HG02763 (cell line): ENCODE data around the gene ABCA12.
A peak's percentile ranks its signal among the peaks of the same experiment; 100 is the strongest.
"Not testable (repeated sequence)": the region's sequence is repeated elsewhere in the genome, so short reads cannot be mapped to it uniquely, and the experiment has no call there.

ENCODE experiments used
- ATAC-seq: cut with Tn5 transposase; IDR thresholded peaks from one replicate; pipeline ENCODE4 v1.9.1; 2021; ENCODE audit warnings: mild to moderate bottlenecking, moderate library complexity; ENCODE audit not compliant: unreplicated experiment

Gene ABCA12, protein sequence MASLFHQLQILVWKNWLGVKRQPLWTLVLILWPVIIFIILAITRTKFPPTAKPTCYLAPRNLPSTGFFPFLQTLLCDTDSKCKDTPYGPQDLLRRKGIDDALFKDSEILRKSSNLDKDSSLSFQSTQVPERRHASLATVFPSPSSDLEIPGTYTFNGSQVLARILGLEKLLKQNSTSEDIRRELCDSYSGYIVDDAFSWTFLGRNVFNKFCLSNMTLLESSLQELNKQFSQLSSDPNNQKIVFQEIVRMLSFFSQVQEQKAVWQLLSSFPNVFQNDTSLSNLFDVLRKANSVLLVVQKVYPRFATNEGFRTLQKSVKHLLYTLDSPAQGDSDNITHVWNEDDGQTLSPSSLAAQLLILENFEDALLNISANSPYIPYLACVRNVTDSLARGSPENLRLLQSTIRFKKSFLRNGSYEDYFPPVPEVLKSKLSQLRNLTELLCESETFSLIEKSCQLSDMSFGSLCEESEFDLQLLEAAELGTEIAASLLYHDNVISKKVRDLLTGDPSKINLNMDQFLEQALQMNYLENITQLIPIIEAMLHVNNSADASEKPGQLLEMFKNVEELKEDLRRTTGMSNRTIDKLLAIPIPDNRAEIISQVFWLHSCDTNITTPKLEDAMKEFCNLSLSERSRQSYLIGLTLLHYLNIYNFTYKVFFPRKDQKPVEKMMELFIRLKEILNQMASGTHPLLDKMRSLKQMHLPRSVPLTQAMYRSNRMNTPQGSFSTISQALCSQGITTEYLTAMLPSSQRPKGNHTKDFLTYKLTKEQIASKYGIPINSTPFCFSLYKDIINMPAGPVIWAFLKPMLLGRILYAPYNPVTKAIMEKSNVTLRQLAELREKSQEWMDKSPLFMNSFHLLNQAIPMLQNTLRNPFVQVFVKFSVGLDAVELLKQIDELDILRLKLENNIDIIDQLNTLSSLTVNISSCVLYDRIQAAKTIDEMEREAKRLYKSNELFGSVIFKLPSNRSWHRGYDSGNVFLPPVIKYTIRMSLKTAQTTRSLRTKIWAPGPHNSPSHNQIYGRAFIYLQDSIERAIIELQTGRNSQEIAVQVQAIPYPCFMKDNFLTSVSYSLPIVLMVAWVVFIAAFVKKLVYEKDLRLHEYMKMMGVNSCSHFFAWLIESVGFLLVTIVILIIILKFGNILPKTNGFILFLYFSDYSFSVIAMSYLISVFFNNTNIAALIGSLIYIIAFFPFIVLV (N-terminal part only)

DNA sequence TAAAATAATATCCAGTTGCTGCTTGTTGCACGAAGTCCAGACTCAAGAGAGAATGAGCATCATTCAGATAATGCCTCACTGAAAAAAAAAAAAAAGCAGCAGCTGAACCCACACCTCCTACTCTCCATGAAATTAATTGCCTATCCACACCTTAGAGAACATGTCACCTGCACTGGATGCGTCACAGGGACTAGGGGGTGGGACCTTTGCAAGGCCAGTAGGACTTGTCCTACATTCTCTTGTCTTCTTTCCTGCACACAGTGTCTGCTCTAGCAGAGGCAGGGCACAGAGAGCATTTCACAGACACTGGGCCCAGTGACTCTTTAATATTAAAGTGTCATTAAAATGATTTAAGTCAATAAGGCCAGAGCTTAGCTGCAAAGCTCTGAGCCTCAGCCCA, at the start of gene ABCA12:
Gene ABCA12 (minus strand): TSS at position 148 of the 400 bp plus-strand sequence. CDS start 418 bp downstream, outside the sequence.
- ATAC-seq = no peak

DNA sequence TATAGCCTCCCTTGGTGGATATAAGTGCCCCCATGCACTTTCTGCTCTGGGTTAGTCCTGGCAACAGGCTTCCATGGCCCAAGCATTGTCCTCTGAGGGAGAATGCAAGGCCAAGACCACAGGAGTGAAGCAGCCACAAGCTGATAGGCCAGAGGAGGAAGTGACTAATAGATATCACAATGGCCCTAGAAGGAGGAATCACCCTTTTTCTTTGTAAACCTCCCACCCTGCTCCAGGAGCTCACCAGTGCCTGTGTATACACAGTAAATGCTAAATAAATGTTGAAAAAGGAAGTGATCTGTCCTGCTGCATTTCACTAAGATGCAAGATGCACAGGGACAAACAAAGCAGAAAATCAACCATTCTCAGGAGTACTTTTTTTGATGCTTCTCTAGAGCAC, 49.7 kb upstream of the ABCA12 start:
- ATAC-seq = no peak

DNA sequence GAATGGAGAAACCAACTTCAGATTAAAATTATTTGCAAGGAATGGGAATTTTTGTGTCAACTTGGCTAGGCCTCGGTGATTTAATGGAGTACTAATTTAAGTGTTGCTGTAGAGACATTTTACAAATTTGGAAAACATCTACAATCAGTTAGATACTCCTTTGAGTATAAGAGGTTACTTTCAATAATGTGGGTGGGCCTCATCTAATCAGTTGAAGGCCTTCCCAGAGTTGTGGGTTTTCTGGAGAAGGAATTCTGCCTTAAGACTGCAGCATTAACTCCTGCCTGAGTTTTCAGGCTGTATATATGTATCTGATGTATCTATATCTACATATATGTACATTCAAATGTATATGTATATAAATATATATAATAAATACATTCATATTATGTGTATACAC, 47.6 kb upstream of the ABCA12 start:
- ATAC-seq = no peak

DNA sequence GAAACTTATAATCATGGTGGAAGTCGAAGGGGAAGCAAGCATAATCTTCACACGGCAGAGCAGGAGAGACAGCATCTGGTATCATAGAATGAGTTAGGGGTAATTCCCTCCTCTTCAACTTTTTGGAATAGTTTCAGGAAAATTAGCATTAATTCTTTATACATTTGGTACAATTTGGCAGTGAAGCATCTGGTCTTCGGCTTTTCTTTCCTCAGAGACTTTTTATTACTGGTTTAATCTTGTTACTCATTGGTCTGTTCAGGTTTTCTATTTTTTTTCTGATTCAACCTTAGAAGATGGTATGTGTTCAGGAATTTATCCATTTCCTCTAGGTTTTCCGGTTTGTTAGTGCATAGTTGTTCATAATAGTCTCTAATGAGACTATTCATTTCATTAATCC, 39.7 kb upstream of the ABCA12 start:
- no peak for ATAC-seq

DNA sequence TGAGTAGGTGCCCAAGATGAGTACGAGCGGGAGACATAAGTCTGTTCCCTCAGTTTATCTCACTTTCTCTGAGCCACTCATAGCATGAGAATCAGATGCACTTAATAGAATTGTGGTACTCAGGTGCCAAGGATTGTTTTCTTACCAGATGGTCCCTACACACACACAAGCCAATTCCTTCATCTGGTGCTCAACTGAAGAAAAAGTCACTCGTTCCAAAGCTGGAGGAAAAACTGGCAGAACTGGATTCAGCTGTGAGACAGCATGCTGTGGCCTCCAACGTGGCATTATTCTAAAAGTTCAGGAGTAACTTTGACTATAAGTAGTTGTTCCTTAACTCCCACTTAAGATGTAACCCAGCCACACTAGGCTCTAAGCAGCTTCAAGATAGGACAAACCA, 33.4 kb upstream of the ABCA12 start:
- ATAC-seq = no peak

DNA sequence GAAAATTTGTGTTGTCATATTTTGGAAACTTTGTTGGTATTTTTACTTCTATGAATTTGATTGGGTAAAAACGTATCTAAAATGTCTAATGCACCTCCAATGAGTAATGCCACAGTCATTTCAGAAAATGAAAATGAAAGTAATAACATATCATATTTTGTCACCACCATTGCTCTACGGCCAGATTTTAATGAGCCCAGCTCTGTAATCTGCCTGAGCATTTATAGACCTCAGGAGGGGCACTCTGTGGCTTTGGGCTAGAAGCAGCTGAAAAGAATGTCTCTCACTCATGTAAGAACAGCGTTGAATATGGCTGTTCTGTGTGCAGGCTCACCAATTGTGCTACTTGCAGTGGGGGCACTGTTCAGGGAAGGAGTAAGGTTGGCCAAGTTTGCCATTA, 32.7 kb upstream of the ABCA12 start:
- ATAC-seq = peak; percentile 77

DNA sequence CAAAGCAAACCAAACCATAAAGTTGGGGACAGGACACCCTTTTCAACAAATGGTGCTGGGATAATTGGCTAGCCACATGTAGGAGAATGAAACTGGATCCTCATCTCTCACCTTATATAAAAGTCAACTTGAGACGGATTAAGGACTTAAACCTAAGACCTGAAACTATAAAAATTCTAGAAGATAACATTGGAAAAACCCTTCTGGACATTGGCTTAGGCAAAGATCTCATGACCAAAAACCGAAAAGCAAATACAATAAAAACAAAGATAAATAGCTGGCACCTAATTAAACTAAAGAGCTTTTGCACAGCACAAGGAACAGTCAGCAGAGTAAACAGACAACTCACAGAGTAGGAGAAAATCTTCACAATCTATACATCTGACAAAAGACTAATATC, 28.1 kb upstream of the ABCA12 start:
- not testable (repeated sequence) for ATAC-seq

DNA sequence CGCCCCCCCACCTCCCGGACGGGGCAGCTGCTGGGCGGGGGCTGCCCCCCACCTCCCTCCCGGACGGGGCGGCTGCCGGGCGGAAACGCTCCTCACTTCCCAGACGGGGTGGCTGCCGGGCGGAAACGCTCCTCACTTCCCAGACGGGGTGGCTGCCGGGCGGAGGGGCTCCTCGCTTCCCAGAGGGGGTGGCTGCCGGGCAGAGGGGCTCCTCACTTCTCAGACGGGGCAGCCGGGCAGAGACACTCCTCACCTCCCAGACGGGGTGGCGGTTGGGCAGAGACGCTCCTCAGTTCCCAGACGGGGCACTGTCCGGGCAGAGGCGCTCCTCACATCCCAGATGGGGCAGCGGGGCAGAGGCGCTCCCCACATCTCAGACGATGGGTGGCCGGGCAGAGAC, 24.9 kb upstream of the ABCA12 start:
- not testable (repeated sequence) for ATAC-seq

DNA sequence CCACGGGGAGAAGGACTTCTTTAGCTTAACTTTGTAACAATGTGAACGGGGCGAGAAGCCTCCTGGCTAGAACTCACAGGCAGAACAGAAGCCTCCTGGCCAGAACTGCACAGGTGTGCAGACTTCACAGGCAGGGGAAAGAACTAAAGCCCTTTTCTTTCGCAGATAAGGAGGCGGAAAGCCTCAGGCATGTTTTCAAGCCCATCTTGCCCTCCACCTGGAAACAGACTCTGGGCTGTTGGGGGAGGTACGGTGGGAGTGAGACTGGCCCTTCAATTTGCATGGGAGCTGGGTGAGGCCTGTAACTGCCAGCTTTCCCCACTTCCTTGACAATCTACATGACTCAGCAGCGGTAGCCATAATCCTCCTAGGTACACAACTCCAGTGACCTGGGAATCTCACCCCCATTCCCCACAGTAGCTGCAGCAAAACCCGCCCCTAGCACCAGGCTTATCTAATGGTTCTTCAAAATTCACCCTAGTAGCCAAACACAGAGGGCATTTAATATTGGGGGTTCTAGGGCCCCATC, 22.9 kb upstream of the ABCA12 start:
- ATAC-seq = no peak

DNA sequence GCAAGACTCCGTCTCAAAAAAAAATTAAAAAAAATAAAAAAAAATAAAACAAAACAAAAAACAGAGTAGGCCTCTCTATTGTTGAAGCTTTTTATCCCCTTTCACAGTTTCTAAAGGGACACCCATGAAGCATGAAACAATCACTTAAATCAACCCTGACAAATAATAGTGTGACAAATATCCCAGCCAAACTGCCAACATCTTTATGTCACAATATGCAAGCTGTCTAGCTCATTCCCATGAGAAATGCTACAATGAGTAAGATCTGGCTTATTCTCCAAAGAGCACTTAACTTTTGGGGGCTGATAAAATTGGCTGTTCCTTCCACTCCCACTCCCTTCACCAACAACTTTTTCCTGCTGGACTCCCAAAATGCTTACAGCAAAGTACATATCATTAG, 21.7 kb upstream of the ABCA12 start:
- ATAC-seq = no peak

DNA sequence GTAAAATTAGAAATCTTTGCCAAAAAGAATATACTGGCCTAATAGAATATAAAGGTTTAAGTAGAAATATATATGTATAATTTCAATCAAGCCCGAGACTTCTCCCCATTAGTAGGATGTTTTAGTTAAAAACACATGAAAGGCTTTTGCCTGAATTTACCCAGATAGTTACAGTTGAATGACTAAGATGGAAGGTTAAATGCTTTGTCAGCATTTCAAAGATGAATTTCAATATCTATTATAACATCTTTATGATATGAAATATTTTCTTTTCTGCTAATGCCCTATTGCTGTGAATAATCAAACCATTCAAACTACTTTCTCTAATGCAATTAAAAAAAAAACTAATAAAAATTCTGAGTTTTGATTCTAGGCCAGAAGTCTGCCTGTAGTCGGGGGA, 18.0 kb upstream of the ABCA12 start:
- ATAC-seq = no peak

DNA sequence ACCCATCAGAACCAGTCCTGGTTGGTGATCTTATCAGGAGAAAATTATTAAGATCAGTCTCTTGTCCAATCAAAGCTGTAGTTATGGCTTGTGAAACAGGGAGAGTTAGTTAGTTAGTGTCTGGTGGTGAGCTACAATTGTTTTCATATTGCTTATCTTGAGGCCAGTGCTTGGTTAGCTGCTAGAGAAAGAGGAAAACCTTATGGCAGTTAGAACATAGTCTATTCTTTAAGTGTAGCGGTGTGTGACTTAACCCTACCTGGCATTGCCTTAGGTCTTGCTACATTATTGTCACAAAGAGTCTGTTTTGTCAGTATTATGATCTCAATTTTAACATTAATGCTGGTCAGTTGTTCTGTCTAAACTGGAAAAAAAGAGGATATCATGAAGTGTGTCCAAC, 11.5 kb upstream of the ABCA12 start:
- no peak for ATAC-seq

DNA sequence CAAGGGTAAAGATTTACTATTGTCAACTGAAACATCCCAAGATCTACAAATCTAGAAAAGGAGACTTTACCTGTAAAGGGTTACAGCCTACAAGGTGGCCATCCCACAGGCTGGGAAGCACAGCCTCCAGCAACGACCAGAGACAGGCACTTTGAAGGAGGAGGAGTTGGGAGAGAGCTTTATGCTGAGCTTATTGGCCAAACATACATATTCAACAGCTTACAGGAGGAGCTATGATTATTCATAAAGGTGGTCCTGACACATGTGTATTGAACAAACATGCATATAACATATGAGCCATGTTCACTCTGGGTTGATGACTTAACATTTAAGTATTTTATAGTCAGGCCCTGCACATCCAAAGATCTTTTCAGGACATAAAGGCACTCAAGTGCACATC, 11.1 kb upstream of the ABCA12 start:
- no peak for ATAC-seq

DNA sequence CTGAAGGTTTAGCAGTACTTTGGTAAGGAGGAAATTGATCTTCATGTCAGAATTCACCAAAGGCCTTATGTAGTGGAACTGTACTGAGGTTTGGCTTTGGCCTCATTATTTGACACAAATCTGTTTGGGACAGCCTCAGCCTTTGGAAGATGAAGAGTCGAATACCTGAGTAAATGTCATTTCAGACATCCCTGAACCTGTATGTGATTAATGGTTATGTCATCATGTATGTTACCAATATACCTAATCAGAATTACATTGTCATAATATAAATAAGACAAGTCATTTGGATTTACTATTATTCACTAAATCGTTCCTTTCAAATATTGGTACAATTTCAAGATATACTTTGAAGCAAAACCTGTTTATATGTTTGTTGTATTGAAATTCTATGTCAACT, 10.6 kb upstream of the ABCA12 start:
- ATAC-seq = no peak

DNA sequence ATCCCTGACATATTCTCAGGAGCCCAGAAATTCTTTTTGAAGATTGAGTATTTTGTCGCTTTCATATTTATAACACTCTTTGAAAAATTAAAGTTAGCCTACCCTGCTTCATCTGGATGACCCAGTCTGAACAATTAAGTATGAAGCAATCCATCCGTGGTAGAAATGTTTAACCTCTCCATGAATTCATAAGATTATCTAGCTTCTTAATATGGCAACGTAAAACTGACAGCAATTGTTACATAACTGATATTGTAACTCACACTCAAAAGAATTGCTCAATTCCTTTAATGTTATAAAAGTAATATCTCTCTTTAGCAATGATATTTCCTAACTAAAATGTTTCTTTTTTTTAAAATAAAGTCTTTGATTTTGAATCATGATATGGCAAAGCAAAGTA, 7.2 kb upstream of the ABCA12 start:
- no peak for ATAC-seq

DNA sequence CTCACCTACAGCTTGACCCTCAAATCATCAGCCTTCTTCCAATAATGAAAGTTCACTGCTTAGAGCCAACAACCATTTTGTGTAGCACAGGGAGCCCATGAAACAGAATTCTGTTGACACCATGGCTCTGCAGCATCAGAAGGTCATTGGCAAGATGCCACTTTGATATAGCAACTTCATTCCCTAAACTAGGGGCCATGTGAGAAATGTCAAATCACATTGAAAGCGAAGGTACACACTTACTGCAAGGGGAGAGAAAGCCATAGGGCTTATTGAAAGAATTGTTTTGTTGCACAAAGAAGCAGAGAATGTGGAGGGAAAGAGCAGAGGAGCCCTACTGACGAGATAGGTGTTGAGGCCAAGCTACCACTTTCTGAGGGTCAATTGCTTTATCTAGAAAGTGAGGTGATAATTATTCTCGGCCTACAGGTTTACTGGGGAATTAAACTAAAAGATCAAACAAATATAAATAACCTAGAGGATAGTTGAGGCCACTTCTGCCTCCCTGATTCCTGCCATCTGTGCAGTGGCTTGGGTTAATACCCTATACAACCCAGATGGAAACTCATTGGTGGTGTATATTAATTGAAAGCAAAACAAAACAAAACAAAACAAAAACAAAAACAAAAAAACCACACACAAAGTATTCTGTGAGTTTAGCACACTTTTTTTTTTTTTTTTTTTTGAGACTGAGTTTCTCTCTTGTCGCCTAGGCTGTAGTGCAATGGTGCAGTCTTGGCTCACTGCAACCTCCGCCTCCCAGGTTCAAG, 5.9 kb upstream of the ABCA12 start:
- ATAC-seq = no peak

DNA sequence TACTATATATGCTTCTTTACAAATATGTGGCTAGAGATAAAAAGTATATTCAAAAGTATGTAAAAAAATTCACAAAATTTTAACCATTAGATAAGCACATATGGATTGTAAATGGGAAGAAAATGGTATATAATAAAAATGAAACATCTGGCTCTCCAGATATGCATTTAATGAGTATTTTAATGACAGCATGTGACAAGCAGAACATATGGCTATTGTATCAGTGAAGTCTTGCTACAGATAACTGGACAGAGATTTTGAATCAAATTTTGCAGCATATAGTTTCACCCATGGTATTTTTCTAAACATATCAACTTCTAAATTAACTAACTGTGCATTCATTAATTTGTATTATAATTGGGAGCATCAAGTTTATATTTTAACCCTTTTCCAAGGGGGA, 5.0 kb upstream of the ABCA12 start:
- no peak for ATAC-seq

DNA sequence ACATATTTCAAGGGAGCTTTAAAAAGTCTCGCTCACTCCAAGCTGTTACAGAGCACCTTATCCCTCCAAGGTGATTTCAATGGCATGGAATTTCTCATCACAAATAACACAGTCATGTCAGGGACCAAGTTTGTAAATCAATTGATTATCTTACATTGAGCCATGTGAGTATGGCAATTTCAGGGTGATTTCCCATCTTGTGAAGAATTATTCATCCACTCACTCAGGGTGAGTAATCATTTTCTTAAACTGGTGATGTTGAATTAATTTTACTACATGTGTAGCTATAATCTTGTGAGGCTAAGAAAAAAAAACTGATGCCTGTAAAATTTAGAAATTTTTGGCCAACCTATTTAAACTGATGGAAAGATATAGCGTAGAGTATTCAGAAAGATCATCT, 3.3 kb upstream of the ABCA12 start:
- no peak for ATAC-seq

DNA sequence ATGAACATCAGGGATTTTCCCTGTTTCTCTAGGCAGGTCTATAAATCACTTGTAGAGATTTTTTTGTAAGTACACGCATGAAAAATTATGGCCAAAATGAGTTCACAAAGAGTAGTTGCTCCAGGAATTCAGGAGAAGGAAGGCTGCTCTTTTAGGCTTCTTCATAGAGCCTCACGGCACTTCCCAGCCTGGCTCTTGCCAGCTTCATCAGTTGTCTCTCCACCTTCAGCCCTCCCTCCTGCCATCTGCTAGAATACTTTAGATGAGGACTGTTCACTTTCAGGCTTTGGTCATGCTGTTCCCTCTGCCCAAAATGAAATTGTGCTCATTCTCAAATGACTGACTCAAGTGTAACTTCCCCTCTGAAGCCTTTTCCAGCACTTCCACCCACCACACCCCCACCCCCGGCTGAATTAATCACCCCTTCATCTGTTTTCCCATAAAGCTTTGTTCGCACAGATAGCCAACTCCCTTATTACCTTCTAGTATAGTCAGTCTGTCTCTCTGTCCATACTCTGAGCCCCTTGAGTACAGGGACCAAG, 1.8 kb upstream of the ABCA12 start:
- ATAC-seq = no peak

DNA sequence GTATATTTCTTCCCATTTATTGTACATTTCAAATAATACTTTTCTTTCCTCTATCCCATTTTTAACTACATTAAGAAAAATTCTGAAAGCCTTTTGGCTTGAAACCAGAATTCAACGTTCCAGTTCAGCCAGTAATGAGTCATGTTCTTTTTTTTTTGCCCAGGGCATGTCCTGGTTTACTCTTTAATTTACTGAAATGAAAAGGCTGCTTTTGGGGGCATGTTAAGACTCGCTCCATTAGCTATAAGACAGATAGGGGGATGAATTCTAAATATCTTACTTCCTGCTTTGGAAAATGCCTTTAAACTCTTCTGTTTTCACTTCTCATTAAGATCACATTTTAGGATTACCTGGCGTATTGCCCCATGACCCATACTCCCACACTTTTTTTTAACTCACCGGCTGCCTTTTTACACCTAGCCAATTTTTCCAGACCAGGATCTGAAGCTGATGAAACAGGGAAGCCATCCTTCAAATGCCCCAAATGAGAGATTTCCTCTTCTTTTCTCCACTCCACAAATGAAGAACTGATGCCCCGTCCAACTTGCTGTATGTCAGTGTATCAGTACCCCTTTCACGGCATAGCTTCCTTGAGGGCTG, 585 bp downstream of the ABCA12 start:
- ATAC-seq = peak; percentile 38
